HCT116 (cell line): ENCODE measurements around the gene FTMT. TPM values are rescaled to one million over a fixed set of nuclear protein-coding genes. Genes with fewer than 3 reads are reported as not detected.

Experiments used
- ATAC-seq: fragments of 200-7000 bp; cut with Tn5 transposase; 2 replicates; pipeline ENCODE4 v1.9.1; 2020; ENCODE audit warnings: mild to moderate bottlenecking, moderate library complexity
- BruUV-seq: library from RNA; stranded (reverse); fragments of 400-500 nt; replicated peaks from 2 replicates; lab custom pipeline; 2021; lab: Mats Ljungman, UMichigan
- CTCF ChIA-PET: fragments of 300-600 bp; sonication (Branson Sonifier 250); formaldehyde crosslinking; loops from one replicate; lab custom pipeline; 2021; ENCODE audit warnings: antibody characterized with exemption; lab: Charles Lee
- POLR2A ChIA-PET: fragments of 300-600, 350-600 bp; sonication (Branson Sonifier 250); formaldehyde crosslinking; loops from one replicate; lab custom pipeline; 2021; ENCODE audit warnings: antibody characterized with exemption; lab: Charles Lee
- RAD21 ChIA-PET, 2 experiments: fragments of 300-600 bp; sonication (Branson Sonifier 250); formaldehyde crosslinking; loops; one replicate each; lab custom pipeline; 2023; ENCODE audit warnings: low total read pairs in 2 of 2; ENCODE audit not compliant: uncharacterized antibody in 2 of 2, unreplicated experiment in 2 of 2, low non-redundant PET in 1 of 2; lab: Charles Lee
- DNase-seq: peaks from one replicate; pipeline ENCODE4 v3.0.0-alpha.2; 2010; ENCODE audit warnings: low read depth, low spot score
- H2AFZ ChIP-seq: fragments of 200-600 bp; shearing (Covaris generic), sonication (generic); 2 replicates; pipeline ENCODE4 v1.6.1; 2017; ENCODE audit warnings: low read depth, mixed run types, mixed read lengths, antibody characterized with exemption, low read length; ENCODE audit not compliant: poor library complexity, severe bottlenecking
- H3K27ac ChIP-seq: 2 replicates; pipeline ENCODE4 v1.5.1; 2012; ENCODE audit warnings: low read depth, low read length
- H3K27me3 ChIP-seq: fragments of 200-600 bp; sonication (generic); 2 replicates; pipeline ENCODE4 v1.6.1; 2016; ENCODE audit warnings: mixed run types, low read length, mixed read lengths; ENCODE audit not compliant: insufficient read depth
- H3K36me3 ChIP-seq, 2 experiments: fragments of 200-500 bp in 1 of 2; fragments of 200-600 bp in 1 of 2; sonication (Bioruptor generic) in 1 of 2; sonication (generic) in 1 of 2; 2 replicates each; pipeline versions ENCODE4 v1.5.1 to v1.6.1; 2014 to 2016; ENCODE audit warnings: low read length in 2 of 2, inconsistent platforms in 1 of 2, mixed read lengths in 1 of 2, mixed run types in 1 of 2; ENCODE audit not compliant: insufficient read depth in 2 of 2, control insufficient read depth in 1 of 2
- H3K4me1 ChIP-seq, 2 experiments: fragments of 200-600 bp in 1 of 2; sonication (generic) in 1 of 2; 2 replicates each; pipeline versions ENCODE4 v1.5.1 to v1.6.1; 2012 to 2017; ENCODE audit warnings: low read length in 2 of 2, inconsistent platforms in 1 of 2, mild to moderate bottlenecking in 1 of 2, mixed read lengths in 1 of 2, mixed run types in 1 of 2, moderate library complexity in 1 of 2; ENCODE audit not compliant: insufficient read depth in 2 of 2, control insufficient read depth in 1 of 2
- H3K4me2 ChIP-seq: fragments of 200-600 bp; sonication (generic); 2 replicates; pipeline ENCODE4 v1.6.1; 2017; ENCODE audit warnings: mixed run types, low read length, mixed read lengths
- H3K4me3 ChIP-seq, 2 experiments: fragments of 200-600 bp in 1 of 2; sonication (generic) in 1 of 2; replicated peaks in 1 of 2; 2 replicates each; pipeline ENCODE4 v1.5.1; 2011 to 2016; ENCODE audit warnings: low read length in 2 of 2, control low read depth in 1 of 2, low read depth in 1 of 2, mild to moderate bottlenecking in 1 of 2, mixed read lengths in 1 of 2, mixed run types in 1 of 2
- H3K79me2 ChIP-seq: fragments of 200-600 bp; sonication (generic); 2 replicates; pipeline ENCODE4 v1.6.1; 2017; ENCODE audit warnings: mild to moderate bottlenecking, mixed run types, low read length, moderate library complexity, mixed read lengths; ENCODE audit not compliant: insufficient read depth
- H3K9ac ChIP-seq: fragments of 200-600 bp; sonication (generic); 2 replicates; pipeline ENCODE4 v1.6.1; 2016; ENCODE audit warnings: low read length, mixed read lengths
- H3K9me2 ChIP-seq: fragments of 200-600 bp; sonication (generic), shearing (Covaris generic); 2 replicates; pipeline ENCODE4 v1.6.1; 2017; ENCODE audit warnings: mixed run types, mild to moderate bottlenecking, moderate library complexity; ENCODE audit not compliant: insufficient read depth
- H3K9me3 ChIP-seq, 2 experiments: fragments of 200-500 bp in 1 of 2; fragments of 200-600 bp in 1 of 2; sonication (Bioruptor generic) in 1 of 2; sonication (generic) in 1 of 2; 2 replicates each; pipeline ENCODE4 v1.6.1; 2014 to 2017; ENCODE audit warnings: low read length in 2 of 2, mixed read lengths in 2 of 2, inconsistent platforms in 1 of 2, low read depth in 1 of 2, mild to moderate bottlenecking in 1 of 2, mixed run types in 1 of 2, moderate library complexity in 1 of 2; ENCODE audit not compliant: control insufficient read depth in 1 of 2, insufficient read depth in 1 of 2
- H4K20me1 ChIP-seq: fragments of 200-600 bp; sonication (generic), shearing (Covaris generic); 2 replicates; pipeline ENCODE4 v1.6.1; 2017; ENCODE audit warnings: mixed run types, mild to moderate bottlenecking, moderate library complexity; ENCODE audit not compliant: insufficient read depth
- CBX3 ChIP-seq: IDR thresholded peaks from 2 replicates; pipeline ENCODE4 v1.6.1; 2012; ENCODE audit warnings: low read depth
- CEBPB ChIP-seq: IDR thresholded peaks from 2 replicates; pipeline ENCODE4 v1.6.1; 2012; ENCODE audit warnings: low read depth
- ELF1 ChIP-seq: IDR thresholded peaks from 2 replicates; pipeline ENCODE4 v1.6.1; 2012; ENCODE audit warnings: low read depth, borderline replicate concordance
- EZH2 ChIP-seq: fragments of 200-600 bp; sonication (generic); IDR thresholded peaks from 2 replicates; pipeline ENCODE4 v1.6.1; 2017; ENCODE audit warnings: antibody characterized with exemption, mixed run types
- EZH2phosphoT487 ChIP-seq: fragments of 200-600 bp; IDR thresholded peaks from 2 replicates; pipeline ENCODE4 v1.6.1; 2018; ENCODE audit warnings: antibody characterized with exemption, borderline replicate concordance
- FOSL1 ChIP-seq: IDR thresholded peaks from 2 replicates; pipeline ENCODE4 v1.6.1; 2012; ENCODE audit warnings: low read depth
- POLR2A ChIP-seq: IDR thresholded peaks from 2 replicates; pipeline ENCODE4 v1.7.0; 2011; ENCODE audit warnings: borderline replicate concordance; ENCODE audit not compliant: insufficient read depth, insufficient read length; ENCODE audit errors: extremely low read depth
- POLR2AphosphoS5 ChIP-seq: IDR thresholded peaks from 2 replicates; pipeline ENCODE4 v1.6.1; 2011; ENCODE audit warnings: mild to moderate bottlenecking, low read depth, low read length, moderate library complexity
- RAD21 ChIP-seq: IDR thresholded peaks from 2 replicates; pipeline ENCODE4 v1.6.1; 2012; ENCODE audit warnings: low read depth, mild to moderate bottlenecking
- TCF7L2 ChIP-seq: IDR thresholded peaks from 2 replicates; pipeline ENCODE4 v1.7.0; 2011; ENCODE audit warnings: borderline replicate concordance, inconsistent platforms; ENCODE audit not compliant: insufficient read depth, insufficient read length; ENCODE audit errors: extremely low read depth
- YY1 ChIP-seq: IDR thresholded peaks from 2 replicates; pipeline ENCODE4 v1.6.1; 2011; ENCODE audit warnings: low read length, low read depth, moderate library complexity, mild to moderate bottlenecking; ENCODE audit not compliant: insufficient replicate concordance; ENCODE audit errors: extremely low read depth
- intact Hi-C: fragments of 100-400 bp; cut with micrococcal nuclease; formaldehyde crosslinking; loops from 2 replicates; pipeline ENCODE4 v1.10.0; 2022
- total RNA-seq: library from RNA; stranded (reverse); gene quantifications from one replicate; pipeline ENCODE4 v1.2.1, GENCODE V29; 2021; ENCODE audit not compliant: unreplicated experiment
- TF ChIP-seq, protein P1 (sequence below), 3 experiments: fragments of 200-600 bp in 1 of 3; sonication (generic) in 1 of 3; IDR thresholded peaks in 2 of 3; conservative IDR thresholded peaks in 1 of 3; 2 replicates each; pipeline ENCODE4 v1.5.1; 2012 to 2017; ENCODE audit warnings: low read depth in 2 of 3, low read length in 2 of 3, antibody characterized with exemption in 1 of 3, borderline replicate concordance in 1 of 3, control low read depth in 1 of 3, mild to moderate bottlenecking in 1 of 3, mixed read lengths in 1 of 3, mixed run types in 1 of 3, moderate library complexity in 1 of 3; ENCODE audit not compliant: insufficient read depth in 1 of 3
- TF ChIP-seq, protein P2 (sequence below): IDR thresholded peaks from 2 replicates; pipeline ENCODE4 v1.6.1; 2012
- TF ChIP-seq, protein P3 (sequence below): IDR thresholded peaks from 2 replicates; pipeline ENCODE4 v1.6.1; 2012
- TF ChIP-seq, protein P4 (sequence below): IDR thresholded peaks from 2 replicates; pipeline ENCODE4 v1.6.1; 2012; ENCODE audit warnings: low read depth
- TF ChIP-seq, protein P5 (sequence below): IDR thresholded peaks from 2 replicates; pipeline ENCODE4 v1.6.1; 2011; ENCODE audit warnings: mild to moderate bottlenecking, low read length, moderate library complexity; ENCODE audit not compliant: insufficient replicate concordance; ENCODE audit errors: extremely low read depth

Gene FTMT
- total RNA-seq, 1 experiment from 2014 or later, result not detected

DNA sequence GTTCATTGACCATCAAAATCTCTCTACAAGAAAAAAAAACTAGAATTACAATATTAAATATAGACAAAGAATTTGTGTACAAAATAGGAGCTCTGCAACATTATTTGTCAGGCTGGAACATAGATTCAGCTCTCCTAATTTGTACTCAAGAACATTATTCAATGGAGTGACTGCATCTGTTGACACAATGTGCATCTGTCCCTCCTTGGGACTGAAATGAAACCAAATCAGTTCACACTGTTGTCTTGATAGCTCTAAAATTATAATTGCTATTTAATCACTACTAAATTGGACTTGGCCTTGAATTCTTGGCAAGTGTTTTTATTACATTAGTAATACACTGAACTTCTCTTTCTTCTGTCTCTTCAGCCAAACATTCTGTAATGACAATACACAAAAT lies 47.7 kb downstream of the FTMT start:
- Histone ChIP-seq H3K27me3 (no peaks in the 10 kb centered on the region), H3K79me2 (no peaks in the 10 kb centered on the region), H3K9ac (no peak overlapping the region), H3K4me2 (no peak overlapping the region), H3K36me3 (no peaks in the 10 kb centered on the region), H3K4me1 (no peaks in the 10 kb centered on the region), H3K27ac (no peak overlapping the region), H2AFZ (no peak overlapping the region), H3K9me2 (no peaks in the 10 kb centered on the region), H3K4me3 (no peak overlapping the region), H3K9me3 (no peaks in the 10 kb centered on the region), H4K20me1 (no peaks in the 10 kb centered on the region)
- RAD21 ChIA-PET, result no interaction called here
- DNase-seq (no peak), ATAC-seq (no peak)
- no TSS peak for BruUV-seq
- intact Hi-C loops, result no loop called here
- CTCF ChIA-PET, result no interaction called here
- no peak for TF ChIP-seq POLR2AphosphoS5
- TF ChIP-seq TCF7L2, result no peak
- no peak for TF ChIP-seq ELF1
- TF ChIP-seq, protein P1, sequence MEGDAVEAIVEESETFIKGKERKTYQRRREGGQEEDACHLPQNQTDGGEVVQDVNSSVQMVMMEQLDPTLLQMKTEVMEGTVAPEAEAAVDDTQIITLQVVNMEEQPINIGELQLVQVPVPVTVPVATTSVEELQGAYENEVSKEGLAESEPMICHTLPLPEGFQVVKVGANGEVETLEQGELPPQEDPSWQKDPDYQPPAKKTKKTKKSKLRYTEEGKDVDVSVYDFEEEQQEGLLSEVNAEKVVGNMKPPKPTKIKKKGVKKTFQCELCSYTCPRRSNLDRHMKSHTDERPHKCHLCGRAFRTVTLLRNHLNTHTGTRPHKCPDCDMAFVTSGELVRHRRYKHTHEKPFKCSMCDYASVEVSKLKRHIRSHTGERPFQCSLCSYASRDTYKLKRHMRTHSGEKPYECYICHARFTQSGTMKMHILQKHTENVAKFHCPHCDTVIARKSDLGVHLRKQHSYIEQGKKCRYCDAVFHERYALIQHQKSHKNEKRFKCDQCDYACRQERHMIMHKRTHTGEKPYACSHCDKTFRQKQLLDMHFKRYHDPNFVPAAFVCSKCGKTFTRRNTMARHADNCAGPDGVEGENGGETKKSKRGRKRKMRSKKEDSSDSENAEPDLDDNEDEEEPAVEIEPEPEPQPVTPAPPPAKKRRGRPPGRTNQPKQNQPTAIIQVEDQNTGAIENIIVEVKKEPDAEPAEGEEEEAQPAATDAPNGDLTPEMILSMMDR (IDR thresholded peaks at IDR 0.05 in 2 of 3, conservative IDR thresholded peaks at IDR 0.05 in 1 of 3; ENCODE audit: borderline replicate concordance in 1 of 3, insufficient read depth in 1 of 3, low read depth in 2 of 3, low read length in 2 of 3), result no peak
- TF ChIP-seq, protein P2, sequence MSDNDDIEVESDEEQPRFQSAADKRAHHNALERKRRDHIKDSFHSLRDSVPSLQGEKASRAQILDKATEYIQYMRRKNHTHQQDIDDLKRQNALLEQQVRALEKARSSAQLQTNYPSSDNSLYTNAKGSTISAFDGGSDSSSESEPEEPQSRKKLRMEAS, result no peak
- no peak for TF ChIP-seq CEBPB
- no peak for TF ChIP-seq YY1
- TF ChIP-seq, protein P3, sequence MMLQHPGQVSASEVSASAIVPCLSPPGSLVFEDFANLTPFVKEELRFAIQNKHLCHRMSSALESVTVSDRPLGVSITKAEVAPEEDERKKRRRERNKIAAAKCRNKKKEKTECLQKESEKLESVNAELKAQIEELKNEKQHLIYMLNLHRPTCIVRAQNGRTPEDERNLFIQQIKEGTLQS, result no peak
- no peak for TF ChIP-seq RAD21
- TF ChIP-seq, protein P4, sequence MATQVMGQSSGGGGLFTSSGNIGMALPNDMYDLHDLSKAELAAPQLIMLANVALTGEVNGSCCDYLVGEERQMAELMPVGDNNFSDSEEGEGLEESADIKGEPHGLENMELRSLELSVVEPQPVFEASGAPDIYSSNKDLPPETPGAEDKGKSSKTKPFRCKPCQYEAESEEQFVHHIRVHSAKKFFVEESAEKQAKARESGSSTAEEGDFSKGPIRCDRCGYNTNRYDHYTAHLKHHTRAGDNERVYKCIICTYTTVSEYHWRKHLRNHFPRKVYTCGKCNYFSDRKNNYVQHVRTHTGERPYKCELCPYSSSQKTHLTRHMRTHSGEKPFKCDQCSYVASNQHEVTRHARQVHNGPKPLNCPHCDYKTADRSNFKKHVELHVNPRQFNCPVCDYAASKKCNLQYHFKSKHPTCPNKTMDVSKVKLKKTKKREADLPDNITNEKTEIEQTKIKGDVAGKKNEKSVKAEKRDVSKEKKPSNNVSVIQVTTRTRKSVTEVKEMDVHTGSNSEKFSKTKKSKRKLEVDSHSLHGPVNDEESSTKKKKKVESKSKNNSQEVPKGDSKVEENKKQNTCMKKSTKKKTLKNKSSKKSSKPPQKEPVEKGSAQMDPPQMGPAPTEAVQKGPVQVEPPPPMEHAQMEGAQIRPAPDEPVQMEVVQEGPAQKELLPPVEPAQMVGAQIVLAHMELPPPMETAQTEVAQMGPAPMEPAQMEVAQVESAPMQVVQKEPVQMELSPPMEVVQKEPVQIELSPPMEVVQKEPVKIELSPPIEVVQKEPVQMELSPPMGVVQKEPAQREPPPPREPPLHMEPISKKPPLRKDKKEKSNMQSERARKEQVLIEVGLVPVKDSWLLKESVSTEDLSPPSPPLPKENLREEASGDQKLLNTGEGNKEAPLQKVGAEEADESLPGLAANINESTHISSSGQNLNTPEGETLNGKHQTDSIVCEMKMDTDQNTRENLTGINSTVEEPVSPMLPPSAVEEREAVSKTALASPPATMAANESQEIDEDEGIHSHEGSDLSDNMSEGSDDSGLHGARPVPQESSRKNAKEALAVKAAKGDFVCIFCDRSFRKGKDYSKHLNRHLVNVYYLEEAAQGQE, result no peak
- TF ChIP-seq EZH2, result no peak
- TF ChIP-seq POLR2A, result no peak
- TF ChIP-seq, protein P5, sequence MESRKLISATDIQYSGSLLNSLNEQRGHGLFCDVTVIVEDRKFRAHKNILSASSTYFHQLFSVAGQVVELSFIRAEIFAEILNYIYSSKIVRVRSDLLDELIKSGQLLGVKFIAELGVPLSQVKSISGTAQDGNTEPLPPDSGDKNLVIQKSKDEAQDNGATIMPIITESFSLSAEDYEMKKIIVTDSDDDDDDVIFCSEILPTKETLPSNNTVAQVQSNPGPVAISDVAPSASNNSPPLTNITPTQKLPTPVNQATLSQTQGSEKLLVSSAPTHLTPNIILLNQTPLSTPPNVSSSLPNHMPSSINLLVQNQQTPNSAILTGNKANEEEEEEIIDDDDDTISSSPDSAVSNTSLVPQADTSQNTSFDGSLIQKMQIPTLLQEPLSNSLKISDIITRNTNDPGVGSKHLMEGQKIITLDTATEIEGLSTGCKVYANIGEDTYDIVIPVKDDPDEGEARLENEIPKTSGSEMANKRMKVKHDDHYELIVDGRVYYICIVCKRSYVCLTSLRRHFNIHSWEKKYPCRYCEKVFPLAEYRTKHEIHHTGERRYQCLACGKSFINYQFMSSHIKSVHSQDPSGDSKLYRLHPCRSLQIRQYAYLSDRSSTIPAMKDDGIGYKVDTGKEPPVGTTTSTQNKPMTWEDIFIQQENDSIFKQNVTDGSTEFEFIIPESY, result no peak
- TF ChIP-seq FOSL1, result no peak
- no peak for TF ChIP-seq CBX3
- TF ChIP-seq EZH2phosphoT487, result no peak
- POLR2A ChIA-PET, result no interaction called here
